SK-N-SH treated with all-trans-retinoic acid at 6 μM for 48 hours (cell line): Measurements from ENCODE around the gene TMUB2.

Experiments
- CSDC2 ChIP-seq: fragments of 250-450 bp; sonication (Bioruptor Pico); IDR thresholded peaks from 2 replicates; pipeline ENCODE4 v1.5.0; 2020; ENCODE audit warnings: mild to moderate bottlenecking, moderate library complexity
- ESRRG ChIP-seq: fragments of 250-450 bp; sonication (Bioruptor Pico); IDR thresholded peaks from 2 replicates; pipeline ENCODE4 v1.6.1; 2021; ENCODE audit warnings: mild to moderate bottlenecking
- GLIS3 ChIP-seq: fragments of 250-450 bp; sonication (Bioruptor Pico); IDR thresholded peaks from 2 replicates; pipeline ENCODE4 v1.5.0; 2020; ENCODE audit warnings: mild to moderate bottlenecking, moderate library complexity
- ISL1 ChIP-seq: fragments of 250-450 bp; sonication (Bioruptor Pico); IDR thresholded peaks from 2 replicates; pipeline ENCODE4 v2.1.2; 2022; ENCODE audit warnings: mild to moderate bottlenecking, moderate library complexity
- RARB ChIP-seq: fragments of 250-450 bp; sonication (Bioruptor Pico); IDR thresholded peaks from 2 replicates; pipeline ENCODE4 v1.8.0; 2021; ENCODE audit warnings: mild to moderate bottlenecking, moderate library complexity
- TOX ChIP-seq: fragments of 250-450 bp; sonication (Bioruptor Pico); IDR thresholded peaks from 2 replicates; pipeline ENCODE4 v1.8.0; 2021; ENCODE audit warnings: mild to moderate bottlenecking, moderate library complexity, borderline replicate concordance
- ZC3H10 ChIP-seq: fragments of 250-450 bp; sonication (Bioruptor Pico); IDR thresholded peaks from 2 replicates; pipeline ENCODE4 v1.5.1; 2021; ENCODE audit warnings: mild to moderate bottlenecking, moderate library complexity
- ZFP3 ChIP-seq: fragments of 250-450 bp; sonication (Bioruptor Pico); IDR thresholded peaks from 2 replicates; pipeline ENCODE4 v1.5.0; 2020; ENCODE audit warnings: mild to moderate bottlenecking, moderate library complexity
- ZFP30 ChIP-seq: fragments of 450-650 bp; formaldehyde crosslinking; IDR thresholded peaks from 2 replicates; pipeline ENCODE4 v1.5.0; 2022; ENCODE audit warnings: mild to moderate bottlenecking, moderate library complexity
- TF ChIP-seq, protein P1 (sequence below): fragments of 250-450 bp; sonication (Bioruptor Pico); IDR thresholded peaks from 2 replicates; pipeline ENCODE4 v1.8.0; 2020; ENCODE audit warnings: mild to moderate bottlenecking, moderate library complexity, borderline replicate concordance
- TF ChIP-seq, protein P2 (sequence below): fragments of 250-450 bp; sonication (Bioruptor Pico); IDR thresholded peaks from 2 replicates; pipeline ENCODE4 v1.5.0; 2020; ENCODE audit warnings: mild to moderate bottlenecking, moderate library complexity

GRCh38 chr17:44207743-44208142 lies 21.0 kb downstream of the TMUB2 start:
- no peak for TF ChIP-seq ZFP3
- TF ChIP-seq RARB = no peak
- TF ChIP-seq, protein P1, sequence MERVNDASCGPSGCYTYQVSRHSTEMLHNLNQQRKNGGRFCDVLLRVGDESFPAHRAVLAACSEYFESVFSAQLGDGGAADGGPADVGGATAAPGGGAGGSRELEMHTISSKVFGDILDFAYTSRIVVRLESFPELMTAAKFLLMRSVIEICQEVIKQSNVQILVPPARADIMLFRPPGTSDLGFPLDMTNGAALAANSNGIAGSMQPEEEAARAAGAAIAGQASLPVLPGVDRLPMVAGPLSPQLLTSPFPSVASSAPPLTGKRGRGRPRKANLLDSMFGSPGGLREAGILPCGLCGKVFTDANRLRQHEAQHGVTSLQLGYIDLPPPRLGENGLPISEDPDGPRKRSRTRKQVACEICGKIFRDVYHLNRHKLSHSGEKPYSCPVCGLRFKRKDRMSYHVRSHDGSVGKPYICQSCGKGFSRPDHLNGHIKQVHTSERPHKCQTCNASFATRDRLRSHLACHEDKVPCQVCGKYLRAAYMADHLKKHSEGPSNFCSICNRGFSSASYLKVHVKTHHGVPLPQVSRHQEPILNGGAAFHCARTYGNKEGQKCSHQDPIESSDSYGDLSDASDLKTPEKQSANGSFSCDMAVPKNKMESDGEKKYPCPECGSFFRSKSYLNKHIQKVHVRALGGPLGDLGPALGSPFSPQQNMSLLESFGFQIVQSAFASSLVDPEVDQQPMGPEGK (CRISPR knock-in tag) = no peak
- TF ChIP-seq ZFP30 (CRISPR knock-in tag) = no peak
- TF ChIP-seq ZC3H10 = no peak
- no peak for TF ChIP-seq TOX (CRISPR knock-in tag)
- TF ChIP-seq, protein P2, sequence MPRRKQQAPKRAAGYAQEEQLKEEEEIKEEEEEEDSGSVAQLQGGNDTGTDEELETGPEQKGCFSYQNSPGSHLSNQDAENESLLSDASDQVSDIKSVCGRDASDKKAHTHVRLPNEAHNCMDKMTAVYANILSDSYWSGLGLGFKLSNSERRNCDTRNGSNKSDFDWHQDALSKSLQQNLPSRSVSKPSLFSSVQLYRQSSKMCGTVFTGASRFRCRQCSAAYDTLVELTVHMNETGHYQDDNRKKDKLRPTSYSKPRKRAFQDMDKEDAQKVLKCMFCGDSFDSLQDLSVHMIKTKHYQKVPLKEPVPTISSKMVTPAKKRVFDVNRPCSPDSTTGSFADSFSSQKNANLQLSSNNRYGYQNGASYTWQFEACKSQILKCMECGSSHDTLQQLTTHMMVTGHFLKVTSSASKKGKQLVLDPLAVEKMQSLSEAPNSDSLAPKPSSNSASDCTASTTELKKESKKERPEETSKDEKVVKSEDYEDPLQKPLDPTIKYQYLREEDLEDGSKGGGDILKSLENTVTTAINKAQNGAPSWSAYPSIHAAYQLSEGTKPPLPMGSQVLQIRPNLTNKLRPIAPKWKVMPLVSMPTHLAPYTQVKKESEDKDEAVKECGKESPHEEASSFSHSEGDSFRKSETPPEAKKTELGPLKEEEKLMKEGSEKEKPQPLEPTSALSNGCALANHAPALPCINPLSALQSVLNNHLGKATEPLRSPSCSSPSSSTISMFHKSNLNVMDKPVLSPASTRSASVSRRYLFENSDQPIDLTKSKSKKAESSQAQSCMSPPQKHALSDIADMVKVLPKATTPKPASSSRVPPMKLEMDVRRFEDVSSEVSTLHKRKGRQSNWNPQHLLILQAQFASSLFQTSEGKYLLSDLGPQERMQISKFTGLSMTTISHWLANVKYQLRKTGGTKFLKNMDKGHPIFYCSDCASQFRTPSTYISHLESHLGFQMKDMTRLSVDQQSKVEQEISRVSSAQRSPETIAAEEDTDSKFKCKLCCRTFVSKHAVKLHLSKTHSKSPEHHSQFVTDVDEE (CRISPR knock-in tag) = no peak
- TF ChIP-seq ESRRG (CRISPR knock-in tag) = no peak
- TF ChIP-seq ISL1 = no peak
- TF ChIP-seq CSDC2 (CRISPR knock-in tag) = no peak
- no peak for TF ChIP-seq GLIS3
